CD1c-positive myeloid dendritic cell (primary cell): ENCODE data around the gene FN1.
"Not testable (repeated sequence)": the region's sequence is repeated elsewhere in the genome, so short reads cannot be mapped to it uniquely, and the experiment has no call there.

ENCODE experiments used
- DNase-seq: peaks from one replicate; pipeline ENCODE4 v3.0.0-alpha.2; 2016; ENCODE audit errors: extremely low spot score

Gene FN1

GRCh38 chr2:215365184-215365658 is 70.6 kb downstream of the FN1 start:
- no peak for DNase-seq

GRCh38 chr2:215364157-215365155 is 71.4 kb downstream of the FN1 start:
- DNase-seq: no peak

GRCh38 chr2:215363461-215364156 is 72.3 kb downstream of the FN1 start:
- no peak for DNase-seq

- no peak for DNase-seq
Observed at GRCh38 chr2:215363039-215363438, 72.8 kb downstream of the FN1 start.

- no peak for DNase-seq
Observed at GRCh38 chr2:215362562-215362904, 73.3 kb downstream of the FN1 start.

GRCh38 chr2:215361876-215362561 is 73.8 kb downstream of the FN1 start:
- DNase-seq: no peak

- no peak for DNase-seq
Observed at GRCh38 chr2:215361211-215361875, 74.5 kb downstream of the FN1 start.

- DNase-seq: no peak
Observed at GRCh38 chr2:215360596-215360995, 75.3 kb downstream of the FN1 start.

GRCh38 chr2:215360059-215360458 is 75.8 kb downstream of the FN1 start:
- not testable (repeated sequence) for DNase-seq

GRCh38 chr2:215359576-215359922 is 76.3 kb downstream of the FN1 start:
- no peak for DNase-seq

- DNase-seq: no peak
Observed at GRCh38 chr2:215358891-215359575, 76.8 kb downstream of the FN1 start.

GRCh38 chr2:215358312-215358845 is 77.5 kb downstream of the FN1 start:
- DNase-seq: no peak

- no peak for DNase-seq
Observed at GRCh38 chr2:215357660-215358059, 78.2 kb downstream of the FN1 start.

- DNase-seq: no peak
Observed at GRCh38 chr2:215356948-215357461, 78.9 kb downstream of the FN1 start.

- no peak for DNase-seq
Observed at GRCh38 chr2:215356334-215356947, 79.4 kb downstream of the FN1 start.

- DNase-seq: no peak
Observed at GRCh38 chr2:215355801-215356200, 80.1 kb downstream of the FN1 start.

- no peak for DNase-seq
Observed at GRCh38 chr2:215354771-215355695, 80.8 kb downstream of the FN1 start.

GRCh38 chr2:215352602-215353001 is 83.3 kb downstream of the FN1 start:
- DNase-seq: no peak

GRCh38 chr2:215347878-215348277 is 88.0 kb downstream of the FN1 start:
- DNase-seq: no peak
